Astrocyte (in vitro differentiated cells and primary cell): Measurements from ENCODE around the gene SLC24A4. TPM values are rescaled to one million over a fixed set of nuclear protein-coding genes. Genes with fewer than 3 reads are reported as not detected.

Experiments
- DNase-seq: peaks from one replicate; pipeline ENCODE4 v3.0.0-alpha.2; 2010; ENCODE audit warnings: low read depth
- FAIRE-seq: peaks from 2 replicates; lab custom pipeline; 2011; peaks lifted over from hg19 to GRCh38; lab: Jason Lieb, UNC
- H2AFZ ChIP-seq: 2 replicates; pipeline ENCODE4 v1.6.0; 2012; ENCODE audit warnings: low read depth, low read length, inconsistent platforms
- H3K27ac ChIP-seq: 2 replicates; pipeline ENCODE4 v1.5.1; 2011; ENCODE audit warnings: low read depth, low read length, inconsistent platforms
- H3K27me3 ChIP-seq: 2 replicates; pipeline ENCODE4 v1.6.0; 2011; ENCODE audit warnings: low read length, inconsistent platforms; ENCODE audit not compliant: insufficient read depth
- H3K36me3 ChIP-seq: 2 replicates; pipeline ENCODE4 v1.5.1; 2011; ENCODE audit warnings: low read length, inconsistent platforms; ENCODE audit not compliant: insufficient read depth
- H3K4me1 ChIP-seq: 2 replicates; pipeline ENCODE4 v1.5.1; 2011; ENCODE audit warnings: low read length, inconsistent platforms; ENCODE audit not compliant: insufficient read depth
- H3K4me2 ChIP-seq: 2 replicates; pipeline ENCODE4 v1.6.0; 2012; ENCODE audit warnings: low read length, inconsistent platforms
- H3K4me3 ChIP-seq: 2 replicates; pipeline ENCODE4 v1.5.1; 2011; ENCODE audit warnings: low read depth, mild to moderate bottlenecking, low read length, inconsistent platforms; ENCODE audit not compliant: insufficient read depth
- H3K79me2 ChIP-seq: 2 replicates; pipeline ENCODE4 v1.6.0; 2012; ENCODE audit warnings: mild to moderate bottlenecking, low read length, inconsistent platforms; ENCODE audit not compliant: insufficient read depth
- H3K9ac ChIP-seq: 2 replicates; pipeline ENCODE4 v1.6.0; 2012; ENCODE audit warnings: mild to moderate bottlenecking, low read length, inconsistent platforms
- H3K9me3 ChIP-seq: 2 replicates; pipeline ENCODE4 v1.5.1; 2012; ENCODE audit warnings: low read depth, mild to moderate bottlenecking, low read length, inconsistent platforms; ENCODE audit not compliant: insufficient read depth
- H4K20me1 ChIP-seq: 2 replicates; pipeline ENCODE4 v1.6.0; 2012; ENCODE audit warnings: low read length, inconsistent platforms; ENCODE audit not compliant: insufficient read depth
- H3K27ac Mint-ChIP-seq: one replicate; pipeline ENCODE4 v1.8.0; 2021; ENCODE audit warnings: mild to moderate bottlenecking, mixed read lengths; ENCODE audit not compliant: unreplicated experiment
- H3K27me3 Mint-ChIP-seq: one replicate; pipeline ENCODE4 v1.8.0; 2021; ENCODE audit warnings: low read depth, mixed read lengths; ENCODE audit not compliant: unreplicated experiment
- H3K36me3 Mint-ChIP-seq: one replicate; pipeline ENCODE4 v1.8.0; 2021; ENCODE audit warnings: low read depth, mixed read lengths; ENCODE audit not compliant: unreplicated experiment
- H3K4me1 Mint-ChIP-seq: one replicate; pipeline ENCODE4 v1.8.0; 2021; ENCODE audit warnings: low read depth, mixed read lengths; ENCODE audit not compliant: unreplicated experiment
- H3K4me3 Mint-ChIP-seq: one replicate; pipeline ENCODE4 v1.8.0; 2021; ENCODE audit warnings: mild to moderate bottlenecking, moderate library complexity, mixed read lengths; ENCODE audit not compliant: unreplicated experiment
- H3K9me3 Mint-ChIP-seq: one replicate; pipeline ENCODE4 v1.8.0; 2021; ENCODE audit warnings: mild to moderate bottlenecking, mixed read lengths; ENCODE audit not compliant: unreplicated experiment
- CTCF ChIP-seq: IDR thresholded peaks from 2 replicates; pipeline ENCODE4 v1.5.1; 2011; ENCODE audit warnings: low read depth, mild to moderate bottlenecking, inconsistent platforms, low read length, moderate library complexity; ENCODE audit not compliant: insufficient read depth
- EZH2 ChIP-seq: IDR thresholded peaks from 2 replicates; pipeline ENCODE4 v1.6.1; 2012; ENCODE audit warnings: mild to moderate bottlenecking, low read length, inconsistent platforms; ENCODE audit not compliant: insufficient read depth
- total RNA-seq: library from RNA; stranded (reverse); gene quantifications from 2 replicates; pipeline ENCODE4 v1.2.1, GENCODE V29; 2021

The SLC24A4 gene
- total RNA-seq, 1 donor from 2014 or later = not detected

- Histone ChIP-seq H3K27me3 (no peaks in the 10 kb centered on the region), H3K79me2 (no peaks in the 10 kb centered on the region), H2AFZ (no peak overlapping the region), H3K9me3 (no peaks in the 10 kb centered on the region), H3K9ac (no peak overlapping the region), H4K20me1 (no peaks in the 10 kb centered on the region), H3K4me2 (no peak overlapping the region), H3K4me3 (no peak overlapping the region), H3K4me1 (no peaks in the 10 kb centered on the region), H3K27ac (no peak overlapping the region), H3K36me3 (no peaks in the 10 kb centered on the region)
- TF ChIP-seq CTCF (no peak), EZH2 (no peak)
- H3K4me3 Mint-ChIP-seq = no peak overlapping the region
- H3K36me3 Mint-ChIP-seq = no peaks in the 10 kb centered on the region
- peaks cover 3% of the 10 kb centered on the region for H3K9me3 Mint-ChIP-seq
- no peaks in the 10 kb centered on the region for H3K4me1 Mint-ChIP-seq
- peaks cover 15% of the 10 kb centered on the region for H3K27me3 Mint-ChIP-seq
- DNase-seq = no peak
- no peak overlapping the region for H3K27ac Mint-ChIP-seq
- no peak for FAIRE-seq
Observed at GRCh38 chr14:92439537-92440344, 116.8 kb downstream of the SLC24A4 start.

GRCh38 chr14:92440345-92441003, 117.5 kb downstream of the SLC24A4 start:
- Histone ChIP-seq H3K4me3 (no peak overlapping the region), H3K27me3 (no peaks in the 10 kb centered on the region), H3K36me3 (no peaks in the 10 kb centered on the region), H3K4me2 (no peak overlapping the region), H3K9ac (no peak overlapping the region), H4K20me1 (no peaks in the 10 kb centered on the region), H3K79me2 (no peaks in the 10 kb centered on the region), H3K4me1 (no peaks in the 10 kb centered on the region), H2AFZ (no peak overlapping the region), H3K27ac (no peak overlapping the region), H3K9me3 (no peaks in the 10 kb centered on the region)
- Mint-ChIP-seq H3K27ac (no peak overlapping the region), H3K4me3 (no peak overlapping the region), H3K27me3 (peaks cover 15% of the 10 kb centered on the region), H3K36me3 (no peaks in the 10 kb centered on the region), H3K4me1 (no peaks in the 10 kb centered on the region), H3K9me3 (peaks cover 3% of the 10 kb centered on the region)
- FAIRE-seq (no peak), DNase-seq (no peak)
- no peak for TF ChIP-seq CTCF
